ENCODE results near the gene IPO4.

Gene IPO4

GRCh38 chr14:24165785-24166184 lies 22.8 kb downstream of the IPO4 start:
- Histone ChIP-seq H3F3A (ENCODE audit: control insufficient read depth, insufficient read depth) (peaks cover 3% of the 10 kb centered on the region; the same call in 1 of the 2 replicates), H3K79me2 (ENCODE audit: control insufficient read depth, low read length) (peaks cover 7% of the 10 kb centered on the region), H4K20me1 (ENCODE audit: control insufficient read depth, insufficient read depth, low read depth, low read length) (no peaks in the 10 kb centered on the region), H3K4me2 (ENCODE audit: low read length) (no peak overlapping the region), H3K4me3 (ENCODE audit: low read length) (no peak overlapping the region), H3K36me3 (ENCODE audit: control insufficient read depth, low read length) (peaks cover 37% of the 10 kb centered on the region), H3K27ac (ENCODE audit: low read depth, low read length) (no peak overlapping the region), H3K27me3 (ENCODE audit: control insufficient read depth, low read length) (no peaks in the 10 kb centered on the region), H3K9me2 (replicated peaks; ENCODE audit: control insufficient read depth, low read length) (no peaks in the 10 kb centered on the region), H3K9me3 (ENCODE audit: control insufficient read depth, insufficient read depth, low read length) (no peaks in the 10 kb centered on the region), H3K4me1 (ENCODE audit: control insufficient read depth, low read length) (peaks cover 16% of the 10 kb centered on the region)
- TF ChIP-seq EZH2phosphoT487 (IDR thresholded peaks at IDR 0.05; ENCODE audit: borderline replicate concordance, low read length) (no peak), CTCF (IDR thresholded peaks at IDR 0.05; ENCODE audit: low read depth, low read length, poor library complexity, severe bottlenecking) (no peak)

GRCh38 chr14:24164518-24164991 lies 24.1 kb downstream of the IPO4 start:
- Histone ChIP-seq H3K4me2 (ENCODE audit: low read length) (no peak overlapping the region), H3K4me1 (ENCODE audit: control insufficient read depth, low read length) (peaks cover 17% of the 10 kb centered on the region), H3K9me3 (ENCODE audit: control insufficient read depth, insufficient read depth, low read length) (no peaks in the 10 kb centered on the region), H4K20me1 (ENCODE audit: control insufficient read depth, insufficient read depth, low read depth, low read length) (no peaks in the 10 kb centered on the region), H3K36me3 (ENCODE audit: control insufficient read depth, low read length) (peaks cover 45% of the 10 kb centered on the region), H3K27ac (ENCODE audit: low read depth, low read length) (no peak overlapping the region), H3K9me2 (replicated peaks; ENCODE audit: control insufficient read depth, low read length) (no peaks in the 10 kb centered on the region), H3K4me3 (ENCODE audit: low read length) (no peak overlapping the region), H3K27me3 (ENCODE audit: control insufficient read depth, low read length) (no peaks in the 10 kb centered on the region), H3K79me2 (ENCODE audit: control insufficient read depth, low read length) (peaks cover 7% of the 10 kb centered on the region), H3F3A (ENCODE audit: control insufficient read depth, insufficient read depth) (0 out of 2 replicates have a peak, but pooled peaks cover 3% of the 10 kb centered on the region)
- TF ChIP-seq CTCF (IDR thresholded peaks at IDR 0.05; ENCODE audit: low read depth, low read length, poor library complexity, severe bottlenecking): no peak

- H3K4me2 ChIP-seq (ENCODE audit: low read length): peak overlapping the region; percentile 86
- peak overlapping the region; percentile 65; the same call in 1 of the 2 replicates for H3K27ac ChIP-seq (ENCODE audit: low read depth, low read length)
- no peaks in the 10 kb centered on the region for H3F3A ChIP-seq (ENCODE audit: control insufficient read depth, insufficient read depth)
- H3K9me3 ChIP-seq (ENCODE audit: control insufficient read depth, insufficient read depth, low read length): no peaks in the 10 kb centered on the region
- TF ChIP-seq CTCF (IDR thresholded peaks at IDR 0.05; ENCODE audit: low read depth, low read length, poor library complexity, severe bottlenecking): no peak
- TF ChIP-seq EZH2phosphoT487 (IDR thresholded peaks at IDR 0.05; ENCODE audit: borderline replicate concordance, low read length): no peak
- no peaks in the 10 kb centered on the region for H3K27me3 ChIP-seq (ENCODE audit: control insufficient read depth, low read length)
- no peaks in the 10 kb centered on the region for H4K20me1 ChIP-seq (ENCODE audit: control insufficient read depth, insufficient read depth, low read depth, low read length)
- no peaks in the 10 kb centered on the region for H3K9me2 ChIP-seq (replicated peaks; ENCODE audit: control insufficient read depth, low read length)
- H3K4me1 ChIP-seq (ENCODE audit: control insufficient read depth, low read length): peaks cover 17% of the 10 kb centered on the region
- H3K79me2 ChIP-seq (ENCODE audit: control insufficient read depth, low read length): peaks cover 7% of the 10 kb centered on the region
- H3K4me3 ChIP-seq (ENCODE audit: low read length): peak overlapping the region; percentile 74
- H3K36me3 ChIP-seq (ENCODE audit: control insufficient read depth, low read length): peaks cover 60% of the 10 kb centered on the region
Measured at GRCh38 chr14:24162093-24162492, 26.5 kb downstream of the IPO4 start.

Data from DOHH2 (cell line).